Measurements from ENCODE around the gene BICDL1.

DNA sequence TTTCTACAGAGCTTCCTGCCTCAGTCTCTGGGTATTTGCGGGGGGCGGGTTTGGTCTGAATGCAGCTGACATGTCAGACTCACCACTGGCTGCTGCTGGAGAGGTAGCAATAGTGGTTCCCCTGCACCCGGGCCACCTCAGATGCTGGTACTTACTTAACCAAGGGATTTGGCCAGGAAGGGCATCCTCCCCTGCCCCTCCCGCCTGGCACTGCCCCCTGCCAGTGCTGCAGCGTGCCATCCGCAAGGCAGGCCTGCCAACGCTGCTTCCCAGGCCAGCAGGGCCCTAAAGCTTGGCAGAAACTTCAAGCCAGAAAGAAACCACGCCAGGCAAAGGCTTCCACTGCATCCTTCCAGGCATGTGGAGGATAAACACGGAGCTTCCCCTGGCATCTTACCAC, 105.4 kb downstream of the BICDL1 start:
- TF ChIP-seq CTCF (conservative IDR thresholded peaks at IDR 0.05; ENCODE audit: low read depth, low read length) = no peak
- no peak for TF ChIP-seq MAZ (IDR thresholded peaks at IDR 0.05; ENCODE audit: borderline replicate concordance, low read depth, low read length)
- no peak for TF ChIP-seq RAD21 (IDR thresholded peaks at IDR 0.05; ENCODE audit: low read length)
- no peak for TF ChIP-seq MAFK (IDR thresholded peaks at IDR 0.05; ENCODE audit: low read depth, low read length)

Data from IMR-90 (cell line).